ENCODE results near the gene PDILT. TPM values are rescaled to one million over a fixed set of nuclear protein-coding genes. Genes with fewer than 3 reads are reported as not detected.

PDILT gene
- total RNA-seq, 1 donor = not detected

GRCh38 chr16:20397468-20398074 lies 7.0 kb downstream of the PDILT start:
- H3K4me3 ChIP-seq (ENCODE audit: insufficient read depth, low read length) = no peak overlapping the region
- H3K9me3 ChIP-seq (ENCODE audit: low read depth, low read length) = no peaks in the 10 kb centered on the region
- TF ChIP-seq CTCF (IDR thresholded peaks at IDR 0.05; ENCODE audit: extremely low read depth, low read depth, low read length) = no peak
- H3K4me1 ChIP-seq (ENCODE audit: insufficient read depth, low read length) = no peaks in the 10 kb centered on the region
- no peaks in the 10 kb centered on the region for H3K36me3 ChIP-seq (ENCODE audit: insufficient read depth, low read length)
- H3K27me3 ChIP-seq (ENCODE audit: insufficient read depth, low read length) = no peaks in the 10 kb centered on the region
- no peaks in the 10 kb centered on the region for H4K20me1 ChIP-seq (ENCODE audit: insufficient read depth, low read length)
- H2AFZ ChIP-seq (ENCODE audit: low read length) = no peak overlapping the region
- no peak overlapping the region for H3K4me2 ChIP-seq (ENCODE audit: insufficient read depth, low read length)
- H3K79me2 ChIP-seq (ENCODE audit: insufficient read depth, low read length) = no peaks in the 10 kb centered on the region
- H3K27ac ChIP-seq (ENCODE audit: low read depth, low read length) = no peak overlapping the region
- no peak for DNase-seq (ENCODE audit: insufficient read length, low spot score, missing footprints)

- Histone ChIP-seq H3K9me3 (ENCODE audit: low read depth, low read length) (no peaks in the 10 kb centered on the region), H3K4me1 (ENCODE audit: insufficient read depth, low read length) (no peaks in the 10 kb centered on the region), H2AFZ (ENCODE audit: low read length) (no peak overlapping the region), H3K27me3 (ENCODE audit: insufficient read depth, low read length) (no peaks in the 10 kb centered on the region), H3K4me3 (ENCODE audit: insufficient read depth, low read length) (no peak overlapping the region), H3K4me2 (ENCODE audit: insufficient read depth, low read length) (no peak overlapping the region), H3K79me2 (ENCODE audit: insufficient read depth, low read length) (no peaks in the 10 kb centered on the region), H4K20me1 (ENCODE audit: insufficient read depth, low read length) (no peaks in the 10 kb centered on the region), H3K27ac (ENCODE audit: low read depth, low read length) (no peak overlapping the region), H3K36me3 (ENCODE audit: insufficient read depth, low read length) (no peaks in the 10 kb centered on the region)
- no peak for DNase-seq (ENCODE audit: insufficient read length, low spot score, missing footprints)
- no peak for TF ChIP-seq CTCF (IDR thresholded peaks at IDR 0.05; ENCODE audit: extremely low read depth, low read depth, low read length)
Observed at GRCh38 chr16:20396846-20397467, 7.6 kb downstream of the PDILT start.

GRCh38 chr16:20395946-20396345 lies 8.6 kb downstream of the PDILT start:
- no peak for TF ChIP-seq CTCF (IDR thresholded peaks at IDR 0.05; ENCODE audit: extremely low read depth, low read depth, low read length)
- no peaks in the 10 kb centered on the region for H3K36me3 ChIP-seq (ENCODE audit: insufficient read depth, low read length)
- no peak for DNase-seq (ENCODE audit: insufficient read length, low spot score, missing footprints)
- no peaks in the 10 kb centered on the region for H4K20me1 ChIP-seq (ENCODE audit: insufficient read depth, low read length)
- no peak overlapping the region for H3K4me3 ChIP-seq (ENCODE audit: insufficient read depth, low read length)
- H3K9me3 ChIP-seq (ENCODE audit: low read depth, low read length) = no peaks in the 10 kb centered on the region
- no peak overlapping the region for H2AFZ ChIP-seq (ENCODE audit: low read length)
- H3K27ac ChIP-seq (ENCODE audit: low read depth, low read length) = no peak overlapping the region
- no peaks in the 10 kb centered on the region for H3K4me1 ChIP-seq (ENCODE audit: insufficient read depth, low read length)
- H3K79me2 ChIP-seq (ENCODE audit: insufficient read depth, low read length) = no peaks in the 10 kb centered on the region
- no peak overlapping the region for H3K4me2 ChIP-seq (ENCODE audit: insufficient read depth, low read length)
- H3K27me3 ChIP-seq (ENCODE audit: insufficient read depth, low read length) = no peaks in the 10 kb centered on the region

- no peak overlapping the region for H2AFZ ChIP-seq (ENCODE audit: low read length)
- H3K4me2 ChIP-seq (ENCODE audit: insufficient read depth, low read length) = no peak overlapping the region
- no peaks in the 10 kb centered on the region for H3K79me2 ChIP-seq (ENCODE audit: insufficient read depth, low read length)
- no peaks in the 10 kb centered on the region for H3K36me3 ChIP-seq (ENCODE audit: insufficient read depth, low read length)
- no peaks in the 10 kb centered on the region for H3K9me3 ChIP-seq (ENCODE audit: low read depth, low read length)
- DNase-seq (ENCODE audit: insufficient read length, low spot score, missing footprints) = no peak
- H3K27ac ChIP-seq (ENCODE audit: low read depth, low read length) = no peak overlapping the region
- H3K27me3 ChIP-seq (ENCODE audit: insufficient read depth, low read length) = no peaks in the 10 kb centered on the region
- no peaks in the 10 kb centered on the region for H3K4me1 ChIP-seq (ENCODE audit: insufficient read depth, low read length)
- no peaks in the 10 kb centered on the region for H4K20me1 ChIP-seq (ENCODE audit: insufficient read depth, low read length)
- no peak for TF ChIP-seq CTCF (IDR thresholded peaks at IDR 0.05; ENCODE audit: extremely low read depth, low read depth, low read length)
- H3K4me3 ChIP-seq (ENCODE audit: insufficient read depth, low read length) = no peak overlapping the region
Observed at GRCh38 chr16:20393801-20394577, 10.5 kb downstream of the PDILT start.
